Astrocyte of the cerebellum (primary cell): ENCODE measurements around the gene CHN2.

ENCODE experiments used
- DNase-seq: peaks from one replicate; pipeline ENCODE4 v3.0.0-alpha.2; 2011; ENCODE audit warnings: low read depth
- H3K4me3 ChIP-seq: 2 replicates; pipeline ENCODE4 v1.5.1; 2011; ENCODE audit warnings: mild to moderate bottlenecking, low read depth, low read length, moderate library complexity
- CTCF ChIP-seq: IDR thresholded peaks from 2 replicates; pipeline ENCODE4 v1.5.1; 2012; ENCODE audit warnings: low read length, low read depth, moderate library complexity, mild to moderate bottlenecking; ENCODE audit errors: missing control alignments
- in situ Hi-C: cut with HindIII; loops from 2 replicates; pipeline ENCODE4 v1.10.0; 2017; ENCODE audit warnings: low sequenced_read_pairs

Gene CHN2

GRCh38 chr7:29315122-29315891 lies 120.7 kb downstream of the CHN2 start:
- DNase-seq, result no peak
- H3K4me3 ChIP-seq, result no peak overlapping the region
- in situ Hi-C loops, result no loop called here
- no peak for TF ChIP-seq CTCF

- in situ Hi-C loops, result no loop called here
- TF ChIP-seq CTCF, result no peak
- DNase-seq, result no peak
- H3K4me3 ChIP-seq, result no peak overlapping the region
Observed at GRCh38 chr7:29315892-29316270, 121.3 kb downstream of the CHN2 start.

- no peak for DNase-seq
- no peak for TF ChIP-seq CTCF
Observed at GRCh38 chr7:29316926-29317325, 122.4 kb downstream of the CHN2 start.

GRCh38 chr7:29318853-29319718 lies 124.5 kb downstream of the CHN2 start:
- in situ Hi-C loops, result no loop called here
- no peak overlapping the region for H3K4me3 ChIP-seq
- no peak for TF ChIP-seq CTCF
- no peak for DNase-seq

More at GRCh38 chr7:29316926-29317325, 122.4 kb downstream of the CHN2 start:
- in situ Hi-C loops, result no loop called here
- H3K4me3 ChIP-seq, result no peak overlapping the region

GRCh38 chr7:29319719-29320521 lies 125.3 kb downstream of the CHN2 start:
- DNase-seq, result no peak
- no peak overlapping the region for H3K4me3 ChIP-seq
- in situ Hi-C loops, result loop anchor here (5.0 kb wide), 1 partner anchor 103 kb away; no protein-coding TSS in a partner anchor
- TF ChIP-seq CTCF, result no peak

GRCh38 chr7:29320577-29320976 lies 126.0 kb downstream of the CHN2 start:
- no peak for TF ChIP-seq CTCF
- in situ Hi-C loops, result loop anchor here (5.0 kb wide), 1 partner anchor 103 kb away; no protein-coding TSS in a partner anchor

More at GRCh38 chr7:29320577-29320976, 126.0 kb downstream of the CHN2 start:
- no peak for DNase-seq
- no peak overlapping the region for H3K4me3 ChIP-seq
